Measurements from ENCODE around the gene AFF1. TPM values are rescaled to one million over a fixed set of nuclear protein-coding genes. Genes with fewer than 3 reads are reported as not detected.

The AFF1 gene
- total RNA-seq, 1 experiment from 2014 or later: 93.4 TPM

- CTCF ChIA-PET: interaction anchor here (1.4 kb wide), 1 partner anchor 16 kb away, joined by 5 read pairs; no protein-coding TSS in a partner anchor
- H3K36me3 Mint-ChIP-seq: no peaks in the 10 kb centered on the region
- peaks cover 63% of the 10 kb centered on the region for H3K4me1 Mint-ChIP-seq
- H3K27me3 Mint-ChIP-seq (ENCODE audit: low read depth): no peaks in the 10 kb centered on the region
- DNase-seq (ENCODE audit: low spot score): no peak
- no peak for TF ChIP-seq TP53 (CRISPR knock-in tag; IDR thresholded peaks at IDR 0.05)
- no peak for TF ChIP-seq SP1 (CRISPR knock-in tag; conservative IDR thresholded peaks at IDR 0.05)
- no peak for TF ChIP-seq IRF2 (CRISPR knock-in tag; IDR thresholded peaks at IDR 0.05; ENCODE audit: borderline replicate concordance, low read depth)
- TF ChIP-seq NR1H2 (CRISPR knock-in tag; IDR thresholded peaks at IDR 0.05): no peak
- TF ChIP-seq ZSCAN18 (CRISPR knock-in tag; IDR thresholded peaks at IDR 0.05): no peak
- TF ChIP-seq ZNF416 (CRISPR knock-in tag; IDR thresholded peaks at IDR 0.05): no peak
- TF ChIP-seq FOXP4 (CRISPR knock-in tag; IDR thresholded peaks at IDR 0.05): no peak
- TF ChIP-seq SMAD4 (CRISPR knock-in tag; IDR thresholded peaks at IDR 0.05): no peak
- no peak for TF ChIP-seq ERG (CRISPR knock-in tag; IDR thresholded peaks at IDR 0.05)
- TF ChIP-seq RORB (CRISPR knock-in tag; IDR thresholded peaks at IDR 0.05): no peak
- H3K9me3 Mint-ChIP-seq: no peaks in the 10 kb centered on the region
- POLR2A ChIA-PET: no interaction called here
- H3K27ac Mint-ChIP-seq: peak overlapping the region; percentile 82
- peak overlapping the region; percentile 45 for H3K4me3 Mint-ChIP-seq
- no peak for ATAC-seq
Observed at GRCh38 chr4:86938771-86939520, 4.1 kb downstream of the AFF1 start.

GRCh38 chr4:86939729-86940575, 5.1 kb downstream of the AFF1 start:
- ChIA-PET CTCF (interaction anchor here (1.0 to 1.4 kb wide), 3 partner anchors 11 to 17 kb away, joined by 3 to 5 read pairs (median 4); no protein-coding TSS in a partner anchor), POLR2A (interaction anchor here (1.0 kb wide), 1 partner anchor 20 kb away, joined by 3 read pairs; no protein-coding TSS in a partner anchor)
- H3K27me3 Mint-ChIP-seq (ENCODE audit: low read depth): no peaks in the 10 kb centered on the region
- DNase-seq (ENCODE audit: low spot score) (no peak), ATAC-seq (no peak)
- no peaks in the 10 kb centered on the region for H3K36me3 Mint-ChIP-seq
- H3K4me1 Mint-ChIP-seq: peaks cover 71% of the 10 kb centered on the region
- no peaks in the 10 kb centered on the region for H3K9me3 Mint-ChIP-seq
- peak overlapping the region; percentile 82 for H3K27ac Mint-ChIP-seq
- H3K4me3 Mint-ChIP-seq: peak overlapping the region; percentile 13; the same call in 1 of the 2 replicates
- no peak for TF ChIP-seq GRHL2 (CRISPR knock-in tag; IDR thresholded peaks at IDR 0.05; ENCODE audit: insufficient replicate concordance, severe bottlenecking)
- no peak for TF ChIP-seq JUN (CRISPR knock-in tag; IDR thresholded peaks at IDR 0.05)
- TF ChIP-seq ZNF263 (CRISPR knock-in tag; IDR thresholded peaks at IDR 0.05; ENCODE audit: low read depth): no peak
- TF ChIP-seq ZNF121 (CRISPR knock-in tag; IDR thresholded peaks at IDR 0.05): peak; percentile 60; the same call in 1 of the 2 replicates
- TF ChIP-seq MLX (CRISPR knock-in tag; IDR thresholded peaks at IDR 0.05): no peak
- TF ChIP-seq ATF6 (CRISPR knock-in tag; IDR thresholded peaks at IDR 0.05): no peak
- TF ChIP-seq NFE2L1 (CRISPR knock-in tag; IDR thresholded peaks at IDR 0.05): no peak
- no peak for TF ChIP-seq IRF1 (CRISPR knock-in tag; IDR thresholded peaks at IDR 0.05)

Measured in WTC11 (cell line).